Measurements from ENCODE around the gene CLHC1.

GRCh38 chr2:55235724-55236538 lies 3.8 kb upstream of the CLHC1 start:
- TF ChIP-seq CTCF (IDR thresholded peaks at IDR 0.05; ENCODE audit: low read length), result no peak
- no peak for TF ChIP-seq EZH2 (IDR thresholded peaks at IDR 0.05; ENCODE audit: borderline replicate concordance, low read length)

Measured in OCI-LY1 (cell line).